Measurements from ENCODE around the gene GPR3. TPM values are rescaled to one million over a fixed set of nuclear protein-coding genes. Genes with fewer than 3 reads are reported as not detected.

GPR3 gene
- total and polyA plus RNA-seq, 2 of the 13 experiments (the other 11 are each of a cell fraction or from before 2014, with no cell fraction given): 1.00 to 2.6 TPM

DNA sequence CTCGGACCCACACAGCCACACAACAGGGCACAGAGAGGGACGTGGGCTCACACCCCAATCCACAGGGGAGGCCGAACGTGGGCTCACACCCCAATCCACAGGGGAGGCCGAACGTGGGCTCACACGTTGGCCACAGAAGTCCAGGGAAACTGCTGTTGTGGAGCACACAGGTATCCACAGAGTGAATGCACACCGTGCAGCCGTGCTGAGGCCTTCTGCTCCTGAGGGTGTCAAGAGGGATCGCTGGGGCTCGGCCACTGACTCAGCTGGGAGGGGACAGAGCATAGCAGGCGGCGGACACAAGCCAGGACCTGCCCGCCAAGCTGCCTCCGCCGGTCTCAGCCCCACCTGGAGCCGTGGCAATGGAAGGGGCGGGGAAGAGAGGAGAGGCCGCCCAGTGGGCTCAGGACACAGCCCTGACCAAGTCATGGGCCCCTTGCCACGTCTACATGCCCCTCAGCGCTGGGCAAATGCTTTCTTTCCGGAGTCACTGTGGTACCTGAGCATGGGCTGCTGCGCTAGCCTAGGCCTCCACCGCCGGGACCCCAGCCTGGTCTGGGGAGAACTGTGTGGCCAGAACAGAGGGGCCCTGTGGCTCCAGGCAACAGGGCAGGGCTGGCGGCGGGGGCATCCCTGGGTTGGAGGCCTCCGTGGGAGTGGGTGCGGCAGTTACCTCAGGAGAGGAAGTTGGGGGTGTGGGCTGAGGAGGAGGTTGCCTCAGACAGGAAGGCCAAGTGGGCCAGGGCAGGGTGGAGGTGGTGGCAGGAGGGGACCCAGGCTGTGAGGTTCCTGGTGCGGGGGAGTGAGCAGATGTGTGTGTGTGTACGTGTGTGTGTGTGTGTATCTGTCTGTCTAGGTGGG is 49.4 kb upstream of the GPR3 start (continued):
- TF ChIP-seq NBN (conservative IDR thresholded peaks at IDR 0.05) (no peak), ZNF333 (CRISPR knock-in tag; IDR thresholded peaks at IDR 0.05; ENCODE audit: borderline replicate concordance) (no peak), ZNF775 (CRISPR knock-in tag; IDR thresholded peaks at IDR 0.05; ENCODE audit: borderline replicate concordance) (no peak), KDM3A (CRISPR knock-in tag; IDR thresholded peaks at IDR 0.05; ENCODE audit: low read depth) (no peak), PLRG1 (conservative IDR thresholded peaks at IDR 0.05) (no peak), SNRNP70 (IDR thresholded peaks at IDR 0.05; ENCODE audit: low read depth, low read length) (no peak), HHEX (CRISPR knock-in tag; IDR thresholded peaks at IDR 0.05) (no peak), FOXC1 (CRISPR knock-in tag; IDR thresholded peaks at IDR 0.05; ENCODE audit: borderline replicate concordance) (no peak), ZBTB38 (CRISPR knock-in tag; IDR thresholded peaks at IDR 0.05) (no peak; the same call in 1 of the 2 replicates), KAT2B (IDR thresholded peaks at IDR 0.05; ENCODE audit: borderline replicate concordance, low read depth, low read length) (no peak), ZNF3 (CRISPR knock-in tag; IDR thresholded peaks at IDR 0.05) (no peak), KLF13 (CRISPR knock-in tag; IDR thresholded peaks at IDR 0.05) (no peak), ZNF569 (CRISPR knock-in tag; IDR thresholded peaks at IDR 0.05; ENCODE audit: borderline replicate concordance) (no peak), U2AF2 (IDR thresholded peaks at IDR 0.05; ENCODE audit: low read depth, low read length) (no peak)
- TF ChIP-seq, protein P1, sequence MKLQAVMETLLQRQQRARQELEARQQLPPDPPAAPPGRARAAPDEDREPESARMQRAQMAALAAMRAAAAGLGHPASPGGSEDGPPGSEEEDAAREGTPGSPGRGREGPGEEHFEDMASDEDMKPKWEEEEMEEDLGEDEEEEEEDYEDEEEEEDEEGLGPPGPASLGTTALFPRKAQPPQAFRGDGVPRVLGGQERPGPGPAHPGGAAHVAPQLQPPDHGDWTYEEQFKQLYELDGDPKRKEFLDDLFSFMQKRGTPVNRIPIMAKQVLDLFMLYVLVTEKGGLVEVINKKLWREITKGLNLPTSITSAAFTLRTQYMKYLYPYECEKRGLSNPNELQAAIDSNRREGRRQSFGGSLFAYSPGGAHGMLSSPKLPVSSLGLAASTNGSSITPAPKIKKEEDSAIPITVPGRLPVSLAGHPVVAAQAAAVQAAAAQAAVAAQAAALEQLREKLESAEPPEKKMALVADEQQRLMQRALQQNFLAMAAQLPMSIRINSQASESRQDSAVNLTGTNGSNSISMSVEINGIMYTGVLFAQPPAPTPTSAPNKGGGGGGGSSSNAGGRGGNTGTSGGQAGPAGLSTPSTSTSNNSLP (IDR thresholded peaks at IDR 0.05; ENCODE audit: low read depth, low read length): no peak
- TF ChIP-seq, protein P2, sequence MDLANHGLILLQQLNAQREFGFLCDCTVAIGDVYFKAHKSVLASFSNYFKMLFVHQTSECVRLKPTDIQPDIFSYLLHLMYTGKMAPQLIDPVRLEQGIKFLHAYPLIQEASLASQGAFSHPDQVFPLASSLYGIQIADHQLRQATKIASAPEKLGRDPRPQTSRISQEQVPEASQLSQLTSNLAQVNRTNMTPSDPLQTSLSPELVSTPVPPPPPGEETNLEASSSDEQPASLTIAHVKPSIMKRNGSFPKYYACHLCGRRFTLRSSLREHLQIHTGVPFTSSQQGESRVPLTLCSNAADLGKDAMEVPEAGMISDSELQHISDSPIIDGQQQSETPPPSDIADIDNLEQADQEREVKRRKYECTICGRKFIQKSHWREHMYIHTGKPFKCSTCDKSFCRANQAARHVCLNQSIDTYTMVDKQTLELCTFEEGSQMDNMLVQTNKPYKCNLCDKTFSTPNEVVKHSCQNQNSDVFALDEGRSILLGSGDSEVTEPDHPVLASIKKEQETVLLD (CRISPR knock-in tag; IDR thresholded peaks at IDR 0.05; ENCODE audit: low read depth): no peak
- TF ChIP-seq, protein P3, sequence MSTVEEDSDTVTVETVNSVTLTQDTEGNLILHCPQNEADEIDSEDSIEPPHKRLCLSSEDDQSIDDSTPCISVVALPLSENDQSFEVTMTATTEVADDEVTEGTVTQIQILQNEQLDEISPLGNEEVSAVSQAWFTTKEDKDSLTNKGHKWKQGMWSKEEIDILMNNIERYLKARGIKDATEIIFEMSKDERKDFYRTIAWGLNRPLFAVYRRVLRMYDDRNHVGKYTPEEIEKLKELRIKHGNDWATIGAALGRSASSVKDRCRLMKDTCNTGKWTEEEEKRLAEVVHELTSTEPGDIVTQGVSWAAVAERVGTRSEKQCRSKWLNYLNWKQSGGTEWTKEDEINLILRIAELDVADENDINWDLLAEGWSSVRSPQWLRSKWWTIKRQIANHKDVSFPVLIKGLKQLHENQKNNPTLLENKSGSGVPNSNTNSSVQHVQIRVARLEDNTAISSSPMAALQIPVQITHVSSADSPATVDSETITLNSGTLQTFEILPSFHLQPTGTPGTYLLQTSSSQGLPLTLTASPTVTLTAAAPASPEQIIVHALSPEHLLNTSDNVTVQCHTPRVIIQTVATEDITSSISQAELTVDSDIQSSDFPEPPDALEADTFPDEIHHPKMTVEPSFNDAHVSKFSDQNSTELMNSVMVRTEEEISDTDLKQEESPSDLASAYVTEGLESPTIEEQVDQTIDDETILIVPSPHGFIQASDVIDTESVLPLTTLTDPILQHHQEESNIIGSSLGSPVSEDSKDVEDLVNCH (CRISPR knock-in tag; IDR thresholded peaks at IDR 0.05): no peak
- TF ChIP-seq, protein P4, sequence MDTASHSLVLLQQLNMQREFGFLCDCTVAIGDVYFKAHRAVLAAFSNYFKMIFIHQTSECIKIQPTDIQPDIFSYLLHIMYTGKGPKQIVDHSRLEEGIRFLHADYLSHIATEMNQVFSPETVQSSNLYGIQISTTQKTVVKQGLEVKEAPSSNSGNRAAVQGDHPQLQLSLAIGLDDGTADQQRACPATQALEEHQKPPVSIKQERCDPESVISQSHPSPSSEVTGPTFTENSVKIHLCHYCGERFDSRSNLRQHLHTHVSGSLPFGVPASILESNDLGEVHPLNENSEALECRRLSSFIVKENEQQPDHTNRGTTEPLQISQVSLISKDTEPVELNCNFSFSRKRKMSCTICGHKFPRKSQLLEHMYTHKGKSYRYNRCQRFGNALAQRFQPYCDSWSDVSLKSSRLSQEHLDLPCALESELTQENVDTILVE (CRISPR knock-in tag; IDR thresholded peaks at IDR 0.05): no peak
- TF ChIP-seq, protein P5, sequence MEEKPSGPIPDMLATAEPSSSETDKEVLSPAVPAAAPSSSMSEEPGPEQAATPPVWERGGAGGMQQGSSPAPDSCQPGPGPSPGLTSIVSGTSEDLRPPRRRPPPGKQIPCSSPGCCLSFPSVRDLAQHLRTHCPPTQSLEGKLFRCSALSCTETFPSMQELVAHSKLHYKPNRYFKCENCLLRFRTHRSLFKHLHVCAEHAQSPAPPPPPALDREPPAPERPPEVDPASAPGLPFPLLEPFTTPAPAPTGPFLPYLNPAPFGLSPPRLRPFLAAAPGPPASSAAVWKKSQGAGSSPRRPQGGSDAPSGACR (CRISPR knock-in tag; IDR thresholded peaks at IDR 0.05): no peak
- TF ChIP-seq, protein P6, sequence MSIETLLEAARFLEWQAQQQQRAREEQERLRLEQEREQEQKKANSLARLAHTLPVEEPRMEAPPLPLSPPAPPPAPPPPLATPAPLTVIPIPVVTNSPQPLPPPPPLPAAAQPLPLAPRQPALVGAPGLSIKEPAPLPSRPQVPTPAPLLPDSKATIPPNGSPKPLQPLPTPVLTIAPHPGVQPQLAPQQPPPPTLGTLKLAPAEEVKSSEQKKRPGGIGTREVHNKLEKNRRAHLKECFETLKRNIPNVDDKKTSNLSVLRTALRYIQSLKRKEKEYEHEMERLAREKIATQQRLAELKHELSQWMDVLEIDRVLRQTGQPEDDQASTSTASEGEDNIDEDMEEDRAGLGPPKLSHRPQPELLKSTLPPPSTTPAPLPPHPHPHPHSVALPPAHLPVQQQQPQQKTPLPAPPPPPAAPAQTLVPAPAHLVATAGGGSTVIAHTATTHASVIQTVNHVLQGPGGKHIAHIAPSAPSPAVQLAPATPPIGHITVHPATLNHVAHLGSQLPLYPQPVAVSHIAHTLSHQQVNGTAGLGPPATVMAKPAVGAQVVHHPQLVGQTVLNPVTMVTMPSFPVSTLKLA (IDR thresholded peaks at IDR 0.05): no peak
